Measurements from ENCODE around the gene LRRC61.
"Not testable (repeated sequence)": the region's sequence is repeated elsewhere in the genome, so short reads cannot be mapped to it uniquely, and the experiment has no call there.

Gene LRRC61

GRCh38 chr7:150313367-150313809 is 9.8 kb upstream of the LRRC61 start:
- DNase-seq (ENCODE audit: extremely low read depth, low read depth) = no peak
- no peak for TF ChIP-seq CTCF (IDR thresholded peaks at IDR 0.05; ENCODE audit: low read depth, low read length)

- DNase-seq (ENCODE audit: extremely low read depth, low read depth) = no peak
- no peak for TF ChIP-seq CTCF (IDR thresholded peaks at IDR 0.05; ENCODE audit: low read depth, low read length)
Measured at GRCh38 chr7:150313870-150314269, 9.3 kb upstream of the LRRC61 start.

- no peak for TF ChIP-seq CTCF (IDR thresholded peaks at IDR 0.05; ENCODE audit: low read depth, low read length)
- no peak for DNase-seq (ENCODE audit: extremely low read depth, low read depth)
Measured at GRCh38 chr7:150314639-150315239, 8.4 kb upstream of the LRRC61 start.

DNA sequence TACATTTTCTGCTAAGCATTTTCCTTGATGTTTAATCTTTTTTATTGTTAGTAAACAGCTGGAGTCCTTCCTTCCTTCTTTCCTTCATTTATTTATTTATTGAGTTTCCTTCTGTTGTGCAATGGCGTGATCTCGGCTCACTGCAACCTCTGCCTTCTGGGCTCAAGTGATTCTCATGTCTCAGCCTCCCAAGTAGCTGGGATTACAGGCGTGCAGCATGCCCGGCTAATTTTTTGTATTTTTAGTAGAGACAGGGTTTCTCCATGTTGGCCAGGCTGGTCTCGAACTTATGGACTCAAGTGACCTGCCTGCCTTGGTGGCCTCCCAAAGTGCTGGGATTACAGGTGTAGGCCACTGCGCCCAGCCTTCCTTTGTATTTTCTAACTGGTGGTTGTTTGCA is 6.2 kb upstream of the LRRC61 start:
- not testable (repeated sequence) for DNase-seq (ENCODE audit: extremely low read depth, low read depth)

GRCh38 chr7:150317748-150318444 is 5.3 kb upstream of the LRRC61 start:
- DNase-seq (ENCODE audit: extremely low read depth, low read depth) = no peak
- TF ChIP-seq CTCF (IDR thresholded peaks at IDR 0.05; ENCODE audit: low read depth, low read length) = no peak

DNA sequence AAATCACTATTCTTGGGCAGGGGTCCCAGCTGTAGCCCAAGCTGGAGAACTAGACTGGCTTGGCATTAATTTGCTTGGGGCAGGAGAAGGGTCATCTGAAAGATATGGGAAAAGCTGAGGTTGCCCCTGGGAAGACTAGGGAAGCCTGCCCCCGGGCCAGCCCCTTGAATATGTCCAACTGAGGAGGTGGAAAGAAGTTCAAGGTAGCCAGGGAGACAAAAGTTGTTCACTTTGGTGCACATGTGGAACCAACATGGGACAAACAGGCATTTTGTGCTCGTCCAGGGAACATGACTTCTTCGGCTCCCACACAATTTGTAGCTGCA is 1.4 kb upstream of the LRRC61 start:
- TF ChIP-seq CTCF (IDR thresholded peaks at IDR 0.05; ENCODE audit: low read depth, low read length) = no peak
- DNase-seq (ENCODE audit: extremely low read depth, low read depth) = no peak

DNA sequence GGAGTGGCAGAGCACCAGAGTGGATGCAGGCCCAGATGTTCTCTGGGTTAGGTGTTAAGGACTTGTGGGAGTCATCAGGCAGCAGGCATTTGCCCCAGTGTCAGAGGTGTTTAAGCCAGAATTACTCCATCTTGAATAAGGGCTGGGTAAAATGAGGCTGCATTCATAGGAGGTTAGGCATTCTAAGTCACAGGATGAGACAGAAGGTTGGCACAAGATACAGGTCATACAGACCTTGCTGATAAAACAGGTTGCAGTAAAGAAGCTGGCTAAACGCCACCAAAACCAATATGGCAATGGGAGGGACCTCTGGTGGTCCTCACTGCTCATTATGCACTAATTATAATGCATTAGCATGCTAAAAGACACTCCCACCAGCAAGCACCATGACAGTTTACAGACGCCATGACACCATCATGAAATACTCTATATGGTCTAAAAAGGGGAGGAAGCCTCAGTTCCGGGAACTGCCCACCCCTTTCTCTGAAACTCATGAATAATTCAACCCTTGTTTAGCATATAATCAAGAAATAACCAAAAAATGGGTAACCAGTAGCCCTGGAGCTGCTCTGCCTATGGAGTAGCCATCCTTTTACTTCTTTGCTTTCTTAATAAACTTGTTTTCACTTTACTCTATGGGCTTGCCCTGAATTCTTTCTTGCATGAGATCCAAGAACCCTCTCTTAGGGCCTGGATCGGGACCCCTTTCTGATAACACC is 882 bp upstream of the LRRC61 start:
- no peak for DNase-seq (ENCODE audit: extremely low read depth, low read depth)
- TF ChIP-seq CTCF (IDR thresholded peaks at IDR 0.05; ENCODE audit: low read depth, low read length) = no peak
